Measurements from ENCODE around the gene CFAP126. TPM values are rescaled to one million over a fixed set of nuclear protein-coding genes. Genes with fewer than 3 reads are reported as not detected.

CFAP126 gene
- total and polyA plus RNA-seq, 2 of the 13 experiments (the other 11 are each of a cell fraction or from before 2014, with no cell fraction given) = not detected

DNA sequence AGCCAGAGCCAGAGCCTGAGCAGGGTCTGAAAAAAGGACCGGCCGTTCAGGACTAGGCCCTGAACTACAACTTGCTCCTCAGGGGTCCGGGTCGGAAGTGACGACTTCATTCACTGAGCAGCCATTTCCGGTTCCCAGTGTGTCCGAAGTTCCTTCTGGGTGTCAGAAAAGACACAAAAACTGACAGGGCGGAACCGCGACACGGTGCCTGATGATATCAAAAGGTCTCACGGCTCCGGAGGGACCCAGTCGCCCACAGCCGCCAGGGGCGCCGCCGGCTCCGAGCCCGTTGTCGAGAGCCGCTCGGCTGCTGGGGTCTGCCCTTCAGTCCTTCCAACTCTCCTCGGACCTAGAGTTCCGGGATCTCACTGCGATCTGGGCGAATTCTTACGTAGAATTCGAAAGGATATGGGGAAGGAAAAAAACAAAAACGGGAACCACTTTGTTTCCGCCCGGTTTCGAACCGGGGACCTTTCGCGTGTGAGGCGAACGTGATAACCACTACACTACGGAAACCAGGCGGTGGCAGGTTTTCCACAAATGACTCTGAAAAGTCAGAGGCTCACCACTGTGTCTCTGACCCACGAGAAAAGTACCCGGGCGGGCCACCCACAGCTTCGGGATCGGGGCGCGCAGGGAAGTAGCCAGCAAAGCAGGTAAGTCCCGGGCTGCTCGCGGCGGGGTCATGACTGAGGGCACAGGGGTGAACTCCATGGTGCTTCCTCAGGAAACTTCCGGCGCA is 31.8 kb upstream of the CFAP126 start (continued):
- no peak for TF ChIP-seq ZNF549 (CRISPR knock-in tag; IDR thresholded peaks at IDR 0.05)
- TF ChIP-seq, protein P1, sequence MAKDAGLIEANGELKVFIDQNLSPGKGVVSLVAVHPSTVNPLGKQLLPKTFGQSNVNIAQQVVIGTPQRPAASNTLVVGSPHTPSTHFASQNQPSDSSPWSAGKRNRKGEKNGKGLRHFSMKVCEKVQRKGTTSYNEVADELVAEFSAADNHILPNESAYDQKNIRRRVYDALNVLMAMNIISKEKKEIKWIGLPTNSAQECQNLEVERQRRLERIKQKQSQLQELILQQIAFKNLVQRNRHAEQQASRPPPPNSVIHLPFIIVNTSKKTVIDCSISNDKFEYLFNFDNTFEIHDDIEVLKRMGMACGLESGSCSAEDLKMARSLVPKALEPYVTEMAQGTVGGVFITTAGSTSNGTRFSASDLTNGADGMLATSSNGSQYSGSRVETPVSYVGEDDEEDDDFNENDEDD (CRISPR knock-in tag; IDR thresholded peaks at IDR 0.05; ENCODE audit: borderline replicate concordance) = no peak; the same call in 1 of the 2 replicates
- no peak for TF ChIP-seq ZNF550 (CRISPR knock-in tag; IDR thresholded peaks at IDR 0.05; ENCODE audit: borderline replicate concordance)
- 0 out of 2 replicates have a peak, but pooled peaks have one; percentile 87 for TF ChIP-seq ZNF572 (CRISPR knock-in tag; IDR thresholded peaks at IDR 0.05)
- 0 out of 2 replicates have a peak, but pooled peaks have one; percentile 76 for TF ChIP-seq PRMT3 (CRISPR knock-in tag; IDR thresholded peaks at IDR 0.05; ENCODE audit: borderline replicate concordance, low read depth)
- TF ChIP-seq ZNF180 (CRISPR knock-in tag; IDR thresholded peaks at IDR 0.05; ENCODE audit: borderline replicate concordance, low read depth) = peak; percentile 80; the same call in 1 of the 2 replicates
- TF ChIP-seq, protein P2, sequence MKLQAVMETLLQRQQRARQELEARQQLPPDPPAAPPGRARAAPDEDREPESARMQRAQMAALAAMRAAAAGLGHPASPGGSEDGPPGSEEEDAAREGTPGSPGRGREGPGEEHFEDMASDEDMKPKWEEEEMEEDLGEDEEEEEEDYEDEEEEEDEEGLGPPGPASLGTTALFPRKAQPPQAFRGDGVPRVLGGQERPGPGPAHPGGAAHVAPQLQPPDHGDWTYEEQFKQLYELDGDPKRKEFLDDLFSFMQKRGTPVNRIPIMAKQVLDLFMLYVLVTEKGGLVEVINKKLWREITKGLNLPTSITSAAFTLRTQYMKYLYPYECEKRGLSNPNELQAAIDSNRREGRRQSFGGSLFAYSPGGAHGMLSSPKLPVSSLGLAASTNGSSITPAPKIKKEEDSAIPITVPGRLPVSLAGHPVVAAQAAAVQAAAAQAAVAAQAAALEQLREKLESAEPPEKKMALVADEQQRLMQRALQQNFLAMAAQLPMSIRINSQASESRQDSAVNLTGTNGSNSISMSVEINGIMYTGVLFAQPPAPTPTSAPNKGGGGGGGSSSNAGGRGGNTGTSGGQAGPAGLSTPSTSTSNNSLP (IDR thresholded peaks at IDR 0.05; ENCODE audit: low read depth, low read length) = 0 out of 2 replicates have a peak, but pooled peaks have one; percentile 21
- no peak; the same call in 1 of the 2 replicates for TF ChIP-seq NFYB (CRISPR knock-in tag; IDR thresholded peaks at IDR 0.05)
- peak; percentile 44 for TF ChIP-seq U2AF1 (optimal IDR thresholded peaks at IDR 0.05; ENCODE audit: low read depth, low read length)
- TF ChIP-seq ZNF451 (CRISPR knock-in tag; IDR thresholded peaks at IDR 0.05) = no peak
- TF ChIP-seq ZSCAN31 (CRISPR knock-in tag; IDR thresholded peaks at IDR 0.05; ENCODE audit: low read depth) = peak; percentile 96
- TF ChIP-seq MYNN (CRISPR knock-in tag; IDR thresholded peaks at IDR 0.05; ENCODE audit: low read depth) = peak; percentile 37; the same call in 1 of the 2 replicates
- TF ChIP-seq FOXK2 (IDR thresholded peaks at IDR 0.05) = no peak
- no peak for TF ChIP-seq ZNF615 (CRISPR knock-in tag; IDR thresholded peaks at IDR 0.05; ENCODE audit: borderline replicate concordance)
- TF ChIP-seq, protein P3, sequence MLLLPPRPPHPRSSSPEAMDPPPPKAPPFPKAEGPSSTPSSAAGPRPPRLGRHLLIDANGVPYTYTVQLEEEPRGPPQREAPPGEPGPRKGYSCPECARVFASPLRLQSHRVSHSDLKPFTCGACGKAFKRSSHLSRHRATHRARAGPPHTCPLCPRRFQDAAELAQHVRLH (CRISPR knock-in tag; IDR thresholded peaks at IDR 0.05; ENCODE audit: borderline replicate concordance, low read depth) = no peak; the same call in 1 of the 2 replicates
- TF ChIP-seq, protein P4, sequence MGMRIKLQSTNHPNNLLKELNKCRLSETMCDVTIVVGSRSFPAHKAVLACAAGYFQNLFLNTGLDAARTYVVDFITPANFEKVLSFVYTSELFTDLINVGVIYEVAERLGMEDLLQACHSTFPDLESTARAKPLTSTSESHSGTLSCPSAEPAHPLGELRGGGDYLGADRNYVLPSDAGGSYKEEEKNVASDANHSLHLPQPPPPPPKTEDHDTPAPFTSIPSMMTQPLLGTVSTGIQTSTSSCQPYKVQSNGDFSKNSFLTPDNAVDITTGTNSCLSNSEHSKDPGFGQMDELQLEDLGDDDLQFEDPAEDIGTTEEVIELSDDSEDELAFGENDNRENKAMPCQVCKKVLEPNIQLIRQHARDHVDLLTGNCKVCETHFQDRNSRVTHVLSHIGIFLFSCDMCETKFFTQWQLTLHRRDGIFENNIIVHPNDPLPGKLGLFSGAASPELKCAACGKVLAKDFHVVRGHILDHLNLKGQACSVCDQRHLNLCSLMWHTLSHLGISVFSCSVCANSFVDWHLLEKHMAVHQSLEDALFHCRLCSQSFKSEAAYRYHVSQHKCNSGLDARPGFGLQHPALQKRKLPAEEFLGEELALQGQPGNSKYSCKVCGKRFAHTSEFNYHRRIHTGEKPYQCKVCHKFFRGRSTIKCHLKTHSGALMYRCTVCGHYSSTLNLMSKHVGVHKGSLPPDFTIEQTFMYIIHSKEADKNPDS (CRISPR knock-in tag; IDR thresholded peaks at IDR 0.05) = no peak
- TF ChIP-seq, protein P5, sequence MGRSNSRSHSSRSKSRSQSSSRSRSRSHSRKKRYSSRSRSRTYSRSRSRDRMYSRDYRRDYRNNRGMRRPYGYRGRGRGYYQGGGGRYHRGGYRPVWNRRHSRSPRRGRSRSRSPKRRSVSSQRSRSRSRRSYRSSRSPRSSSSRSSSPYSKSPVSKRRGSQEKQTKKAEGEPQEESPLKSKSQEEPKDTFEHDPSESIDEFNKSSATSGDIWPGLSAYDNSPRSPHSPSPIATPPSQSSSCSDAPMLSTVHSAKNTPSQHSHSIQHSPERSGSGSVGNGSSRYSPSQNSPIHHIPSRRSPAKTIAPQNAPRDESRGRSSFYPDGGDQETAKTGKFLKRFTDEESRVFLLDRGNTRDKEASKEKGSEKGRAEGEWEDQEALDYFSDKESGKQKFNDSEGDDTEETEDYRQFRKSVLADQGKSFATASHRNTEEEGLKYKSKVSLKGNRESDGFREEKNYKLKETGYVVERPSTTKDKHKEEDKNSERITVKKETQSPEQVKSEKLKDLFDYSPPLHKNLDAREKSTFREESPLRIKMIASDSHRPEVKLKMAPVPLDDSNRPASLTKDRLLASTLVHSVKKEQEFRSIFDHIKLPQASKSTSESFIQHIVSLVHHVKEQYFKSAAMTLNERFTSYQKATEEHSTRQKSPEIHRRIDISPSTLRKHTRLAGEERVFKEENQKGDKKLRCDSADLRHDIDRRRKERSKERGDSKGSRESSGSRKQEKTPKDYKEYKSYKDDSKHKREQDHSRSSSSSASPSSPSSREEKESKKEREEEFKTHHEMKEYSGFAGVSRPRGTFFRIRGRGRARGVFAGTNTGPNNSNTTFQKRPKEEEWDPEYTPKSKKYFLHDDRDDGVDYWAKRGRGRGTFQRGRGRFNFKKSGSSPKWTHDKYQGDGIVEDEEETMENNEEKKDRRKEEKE (IDR thresholded peaks at IDR 0.05) = no peak
- no peak for TF ChIP-seq FIP1L1 (IDR thresholded peaks at IDR 0.05; ENCODE audit: borderline replicate concordance, insufficient read depth, low read depth, low read length)
- peak; percentile 51 for TF ChIP-seq TBL1XR1 (IDR thresholded peaks at IDR 0.05; ENCODE audit: borderline replicate concordance, low read length, partially characterized antibody)
- no peak for TF ChIP-seq NFRKB (IDR thresholded peaks at IDR 0.05)

Measured in HepG2 (cell line).